SW480 (cell line): ENCODE measurements around the gene DNM2.
"Not testable (repeated sequence)": the region's sequence is repeated elsewhere in the genome, so short reads cannot be mapped to it uniquely, and the experiment has no call there.

ENCODE experiments used
- DNase-seq: peaks from one replicate; pipeline ENCODE4 v3.0.0-alpha.2; 2016; ENCODE audit warnings: low spot score

The DNM2 gene

DNA sequence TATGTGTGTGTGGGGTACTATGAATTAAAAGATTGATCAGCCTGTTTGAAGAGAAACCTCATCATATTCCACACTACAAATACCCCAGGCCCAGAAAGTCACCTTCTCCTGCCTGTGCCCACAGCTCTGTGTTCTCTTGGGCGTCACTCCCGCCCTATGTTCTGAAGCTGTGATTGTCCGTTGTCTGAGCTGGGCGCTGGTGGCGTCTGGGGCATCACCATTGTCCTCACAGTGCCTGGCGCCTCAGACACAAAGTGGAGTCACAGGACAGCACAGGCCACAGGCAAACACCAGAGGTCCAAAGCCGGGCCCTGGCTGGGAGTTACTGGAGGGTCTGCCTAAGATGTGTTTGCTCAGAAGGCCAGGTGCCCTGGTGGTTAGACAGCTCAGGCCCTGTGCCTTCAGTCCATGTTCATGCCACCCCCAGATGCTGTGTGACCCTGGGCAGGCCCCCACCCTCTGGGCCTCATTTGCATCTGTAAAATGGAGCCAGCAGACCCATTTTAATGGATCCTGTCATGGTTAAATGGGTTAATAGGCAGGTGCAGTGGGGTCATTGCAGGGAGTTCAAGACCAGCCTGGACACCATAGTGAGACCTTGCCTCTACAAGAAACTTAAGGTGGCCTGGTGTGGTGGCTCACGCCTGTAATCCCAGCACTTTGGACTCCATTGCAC is 34.5 kb downstream of the DNM2 start:
- DNase-seq, result no peak

- DNase-seq, result no peak
Measured at GRCh38 chr19:10752913-10753704, 35.2 kb downstream of the DNM2 start.

DNA sequence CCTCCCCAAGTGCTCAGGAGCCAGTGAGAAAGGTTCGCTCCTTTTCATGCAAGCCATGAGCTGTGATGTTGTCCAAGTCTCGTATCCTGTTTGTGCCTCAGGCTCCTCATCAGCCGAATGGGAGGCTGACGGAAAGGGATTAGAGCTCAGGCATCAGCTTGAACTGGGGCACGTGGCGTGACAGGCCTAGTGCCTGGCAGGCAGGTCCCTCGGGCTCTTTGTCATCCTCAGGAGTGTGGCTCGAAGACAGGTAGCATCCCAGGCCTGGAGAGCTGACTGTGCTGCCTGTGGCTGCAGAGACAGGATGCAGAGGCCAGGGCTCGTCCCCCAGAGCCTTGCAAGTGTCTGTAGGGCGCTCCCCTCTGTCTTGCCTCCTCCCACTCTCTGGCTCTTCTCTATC is 38.5 kb downstream of the DNM2 start:
- DNase-seq, result no peak

- DNase-seq, result no peak
Measured at GRCh38 chr19:10756791-10757190, 38.9 kb downstream of the DNM2 start.

GRCh38 chr19:10758050-10758449 is 40.2 kb downstream of the DNM2 start:
- not testable (repeated sequence) for DNase-seq

DNA sequence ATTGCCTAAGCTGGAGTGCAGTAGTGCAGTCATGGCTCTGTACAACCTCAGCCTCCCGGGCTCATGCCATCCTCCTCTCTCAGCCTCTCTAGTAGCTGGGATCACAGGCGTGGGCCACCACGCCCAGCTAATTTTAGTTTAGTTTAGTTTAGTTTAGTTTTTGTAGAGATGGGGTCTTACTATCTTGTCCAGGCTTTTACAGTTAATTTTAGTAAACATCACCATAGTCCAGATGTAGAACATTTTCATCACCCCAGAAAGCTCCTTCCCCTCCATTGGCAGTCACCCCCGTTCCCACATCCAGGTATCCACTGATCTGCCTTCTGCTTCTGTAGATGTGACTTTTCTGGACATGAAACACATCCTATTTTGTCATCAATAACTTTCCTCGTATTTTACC is 41.1 kb downstream of the DNM2 start:
- DNase-seq, result no peak

DNA sequence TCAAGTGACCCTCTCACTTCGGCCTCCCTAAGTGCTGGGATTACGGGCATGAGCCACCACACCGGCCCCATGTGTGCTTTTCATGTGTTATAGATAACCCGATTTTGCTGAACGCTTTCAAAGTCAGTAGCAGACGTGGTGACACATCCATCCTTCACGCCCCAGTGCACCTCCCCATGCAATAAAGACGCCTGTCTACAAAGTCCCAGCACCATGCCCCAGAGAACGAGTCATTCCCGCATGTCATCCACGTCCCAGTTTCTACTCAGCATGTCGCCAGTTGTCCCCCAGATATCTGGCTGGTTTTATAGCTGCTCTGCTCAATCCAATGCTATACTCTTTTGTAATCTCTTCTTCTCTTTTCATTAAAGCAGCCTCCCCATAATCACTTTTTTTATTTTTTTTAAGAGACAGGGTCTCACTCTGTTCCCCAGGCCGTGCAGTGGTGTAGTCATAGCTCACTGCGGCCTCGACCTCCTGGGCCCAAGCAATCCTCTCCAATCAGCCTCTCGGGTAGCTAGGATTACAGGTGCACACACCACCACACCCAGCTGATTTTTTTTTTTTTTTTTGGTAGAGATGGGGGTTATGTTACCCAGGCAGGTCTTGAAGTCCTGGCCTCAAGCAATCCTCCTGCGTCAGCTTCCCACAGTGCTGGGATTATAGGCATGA is 42.5 kb downstream of the DNM2 start:
- peak; percentile 81 for DNase-seq

DNA sequence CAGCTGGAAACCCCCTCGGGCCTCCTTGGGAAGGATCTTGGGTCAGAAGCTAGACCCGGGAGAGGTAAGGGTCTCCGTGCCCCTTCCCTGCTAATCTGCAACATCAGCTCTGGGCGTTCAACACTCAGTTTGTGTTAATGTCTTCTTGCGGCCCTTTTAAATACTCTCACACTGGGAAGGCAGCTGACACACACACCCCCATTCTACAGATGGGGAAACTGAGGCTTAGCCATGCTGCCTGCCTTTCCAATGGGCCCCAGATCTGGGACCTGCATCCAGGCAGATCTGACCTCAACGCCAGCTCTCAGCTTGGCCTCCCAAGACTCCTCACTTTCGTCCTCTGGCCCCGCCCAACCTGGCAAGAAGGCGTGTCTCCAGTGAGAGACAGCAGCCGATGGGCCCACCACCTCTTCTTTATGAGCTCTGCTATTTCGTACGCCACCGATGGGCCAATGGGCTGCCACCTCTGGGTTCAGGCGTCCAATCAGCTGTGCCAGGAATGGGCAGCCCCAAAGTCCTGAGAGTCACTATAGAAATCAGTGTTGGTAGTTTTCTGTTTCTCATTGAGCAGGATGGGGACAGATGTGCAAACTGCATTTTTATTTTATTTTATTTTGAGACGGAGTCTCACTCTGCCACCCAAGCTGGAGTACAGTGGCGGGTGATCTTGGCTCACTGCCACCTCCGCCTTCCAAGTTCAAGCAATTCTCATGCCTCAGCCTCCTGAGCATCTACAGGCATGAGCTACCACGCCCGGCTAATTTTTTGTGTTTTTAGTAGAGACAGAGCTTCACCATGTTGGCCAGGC is 43.8 kb downstream of the DNM2 start:
- no peak for DNase-seq

DNA sequence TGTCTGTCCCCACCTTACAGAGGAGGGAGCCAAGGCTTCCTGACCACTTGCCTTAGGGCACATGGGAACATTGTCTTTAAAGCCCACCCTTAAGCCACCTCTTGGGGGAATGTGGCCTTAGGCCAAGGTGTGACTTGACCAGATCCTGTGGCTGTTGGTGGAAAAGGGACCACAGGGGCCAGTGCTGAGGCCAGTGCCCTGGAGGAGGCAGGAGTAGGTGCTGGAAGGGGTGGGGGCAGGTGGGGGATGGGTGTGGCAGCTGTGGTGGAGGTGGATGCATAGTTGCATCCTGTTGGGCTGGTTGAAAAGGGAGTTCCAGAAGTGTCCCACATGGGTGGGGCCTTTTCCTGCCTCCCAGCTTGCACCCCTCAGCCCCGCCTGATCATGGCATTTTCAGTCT is 44.8 kb downstream of the DNM2 start:
- peak; percentile 83 for DNase-seq

GRCh38 chr19:10763411-10763810 is 45.5 kb downstream of the DNM2 start:
- DNase-seq, result no peak

- no peak for DNase-seq
Measured at GRCh38 chr19:10763828-10764339, 46.0 kb downstream of the DNM2 start.

DNA sequence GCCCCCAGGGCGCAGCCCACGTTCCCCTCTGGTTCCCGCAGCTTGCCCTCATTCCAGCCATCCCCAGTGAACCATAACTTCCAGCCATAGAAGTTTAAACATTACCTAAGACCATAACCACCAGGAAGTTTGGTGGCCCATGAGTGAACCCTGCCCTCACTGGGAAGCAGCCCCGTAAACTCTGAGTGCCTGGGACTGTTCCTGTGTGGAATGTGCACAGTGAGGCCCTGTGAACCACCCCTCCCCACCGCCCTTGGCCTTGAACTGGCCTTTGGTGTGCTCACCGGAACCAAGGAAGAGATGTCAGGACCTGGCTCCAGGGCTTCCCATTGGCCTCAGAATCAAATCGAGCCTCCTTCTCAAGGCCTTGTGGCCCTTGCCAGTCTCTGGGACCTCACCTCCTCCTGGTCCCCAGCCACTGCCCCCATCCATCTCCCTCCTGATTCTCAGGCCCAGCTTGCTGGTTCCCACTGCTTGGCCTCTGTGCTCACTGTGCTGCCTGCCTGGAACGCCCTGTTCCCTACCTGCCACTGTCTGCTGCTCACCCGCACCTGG is 46.5 kb downstream of the DNM2 start:
- DNase-seq, result peak; percentile 52

GRCh38 chr19:10766049-10766623 is 48.3 kb downstream of the DNM2 start:
- no peak for DNase-seq

GRCh38 chr19:10766671-10767201 is 48.9 kb downstream of the DNM2 start:
- no peak for DNase-seq

DNA sequence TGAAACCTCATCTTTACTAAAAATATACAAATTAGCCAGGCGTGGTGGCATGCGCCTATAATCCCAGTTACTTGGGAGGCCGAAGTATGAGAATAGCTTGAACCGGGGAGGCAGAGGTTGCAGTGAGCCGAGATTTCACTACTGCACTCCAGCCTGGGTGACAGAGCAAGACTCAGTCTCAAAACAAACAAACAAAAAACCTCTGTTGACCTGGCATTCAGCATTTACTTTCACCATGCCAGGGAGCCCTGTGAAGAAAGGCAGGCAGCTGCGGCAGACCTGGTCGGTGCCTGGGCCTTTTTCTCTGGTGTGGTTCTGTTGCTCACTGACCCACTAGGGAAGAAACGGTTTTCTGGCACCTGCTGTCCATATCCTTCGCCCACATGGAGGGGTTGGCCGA is 49.8 kb downstream of the DNM2 start:
- no peak for DNase-seq

DNA sequence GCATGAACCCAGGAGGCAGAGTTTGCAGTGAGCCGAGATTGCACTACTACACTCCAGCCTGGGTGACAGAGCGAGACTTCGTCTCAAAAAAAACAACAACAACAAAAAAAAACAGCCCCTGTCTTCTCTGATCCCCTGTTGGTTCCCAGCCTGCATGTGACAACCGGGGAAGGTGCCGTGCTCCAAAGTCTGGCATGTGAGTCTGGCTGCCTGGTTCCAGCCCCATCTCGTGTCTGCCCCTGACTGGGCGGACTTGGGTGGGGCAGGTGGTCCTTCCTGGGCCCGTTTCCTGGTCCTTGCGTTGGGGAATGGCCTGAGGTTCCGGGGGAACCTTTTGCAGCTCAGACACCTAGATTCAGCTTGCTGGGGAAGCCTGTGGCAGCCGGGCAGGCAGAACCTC is 50.5 kb downstream of the DNM2 start:
- no peak for DNase-seq

DNA sequence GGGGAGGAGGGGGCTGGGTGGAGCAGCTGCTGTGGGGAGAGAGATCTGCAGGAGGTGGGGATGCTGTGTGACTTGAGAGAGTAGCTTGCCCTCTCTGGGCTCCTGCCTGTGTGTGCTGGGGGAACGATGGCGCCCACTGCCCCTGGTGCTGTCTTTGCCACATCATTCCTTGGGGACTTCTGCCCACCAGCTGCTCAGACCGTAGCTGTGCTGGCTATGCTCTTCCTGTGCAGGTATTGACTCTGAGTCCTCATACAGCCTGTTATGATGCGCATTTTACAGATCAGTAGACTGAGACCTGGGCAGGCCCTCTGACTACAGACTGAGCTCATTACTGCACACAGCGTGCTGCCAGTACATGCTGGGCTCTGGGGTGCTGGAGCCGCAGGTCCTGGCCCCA is 51.1 kb downstream of the DNM2 start:
- DNase-seq, result no peak

DNA sequence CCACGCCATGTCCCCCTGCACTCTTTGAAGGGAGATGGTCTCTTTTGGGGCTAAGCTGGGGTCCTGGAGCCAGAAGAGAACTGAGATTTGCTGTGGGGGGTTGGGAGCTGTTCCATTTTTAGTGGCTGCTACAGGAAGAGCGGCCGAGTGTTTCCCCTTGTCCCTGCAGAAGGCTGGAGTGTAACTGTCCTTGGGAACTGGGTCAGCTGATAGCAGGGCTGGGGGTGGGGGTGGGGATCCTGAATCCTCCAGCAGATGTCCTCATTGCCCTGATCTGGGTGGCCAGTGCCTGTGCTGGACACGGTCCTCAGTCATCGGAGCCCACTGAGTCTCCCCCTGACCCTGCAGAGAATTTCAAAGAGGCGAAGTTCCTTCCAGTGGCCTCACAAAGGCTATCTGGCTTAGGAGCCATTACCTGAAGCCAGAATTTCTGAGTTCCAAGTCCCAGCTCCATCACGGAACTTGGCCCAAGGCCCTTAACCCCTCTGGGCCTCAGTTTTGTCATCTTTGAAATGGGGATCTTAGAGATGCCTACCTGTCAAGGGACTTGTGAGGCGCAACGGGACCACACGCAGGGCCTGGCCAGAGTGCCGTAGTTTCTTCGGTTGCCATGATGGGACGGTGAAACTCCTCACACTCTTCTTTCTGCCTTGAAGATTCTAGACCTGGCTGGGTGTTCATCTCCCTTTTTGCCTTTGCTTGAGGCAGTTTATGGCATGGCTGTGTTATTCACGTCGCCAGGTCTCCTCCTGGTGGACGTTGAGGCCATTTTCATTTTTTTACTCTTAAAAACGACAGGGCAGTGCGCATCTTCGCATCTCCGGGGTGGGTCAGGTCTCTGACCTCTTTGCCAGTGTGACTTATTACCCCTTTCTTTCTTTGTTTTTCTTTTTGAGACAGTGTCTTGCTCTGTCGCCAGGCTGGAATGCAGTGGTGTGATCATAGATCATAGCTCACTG is 51.9 kb downstream of the DNM2 start:
- DNase-seq, result no peak

GRCh38 chr19:10773969-10774368 is 56.1 kb downstream of the DNM2 start:
- DNase-seq, result peak; percentile 37

- no peak for DNase-seq
Measured at GRCh38 chr19:10774893-10775292, 57.0 kb downstream of the DNM2 start.
